ENCODE results near the gene DAD1. TPM values are rescaled to one million over a fixed set of nuclear protein-coding genes. Genes with fewer than 3 reads are reported as not detected.

Gene DAD1
- total and polyA plus RNA-seq, 2 of the 8 experiments (the other 6 are each of a cell fraction or from before 2014, with no cell fraction given), result 131 to 440 TPM

GRCh38 chr14:22551605-22551997 is 37.4 kb downstream of the DAD1 start:
- H3K56ac ChIP-seq (replicated peaks; ENCODE audit: insufficient read length, low read depth, low read length), result no peak overlapping the region
- H2BK5ac ChIP-seq (ENCODE audit: low read depth, low read length), result peak overlapping the region; percentile 95; the same call in 1 of the 2 replicates
- whole genome bisulfite sequencing, 2 experiments (ENCODE audit: extremely low coverage in 1 of 2, insufficient coverage in 1 of 2, insufficient read length in 1 of 2, insufficient replicate concordance in 2 of 2, low coverage in 1 of 2, low lambda C conversion rate in 2 of 2, missing lambda C conversion rate in 1 of 2), result 95% methylated on average over 5 of the region's 5 CpGs; no CpG with 5 or more reads in 1 of the 2 experiments
- no peak overlapping the region for H3K4me3 ChIP-seq (ENCODE audit: extremely low read depth in 1 of 4, insufficient read depth in 2 of 4, low read depth in 3 of 4, low read length in 4 of 4)
- H3K9ac ChIP-seq (replicated peaks in 1 of 4; ENCODE audit: extremely low read depth in 1 of 4, low read depth in 3 of 4, low read length in 3 of 4), result no peak overlapping the region
- peak overlapping the region; percentile 84; the same call in 1 of the 2 replicates for H2BK15ac ChIP-seq (ENCODE audit: low read length)
- no peak for TF ChIP-seq E2F6 (IDR thresholded peaks at IDR 0.05)
- peak overlapping the region; percentile 91 for H2BK12ac ChIP-seq (ENCODE audit: low read depth, low read length)
- H4K91ac ChIP-seq (replicated peaks; ENCODE audit: insufficient read length, low read length), result peak overlapping the region; percentile 97
- peak overlapping the region; percentile 95; the same call in 1 of the 2 replicates for H2AK5ac ChIP-seq (ENCODE audit: low read depth, low read length)
- no peaks in the 10 kb centered on the region for H4K20me1 ChIP-seq (replicated peaks in 1 of 2; ENCODE audit: control insufficient read depth in 1 of 2, insufficient read depth in 2 of 2, low read length in 2 of 2)
- ChIA-PET CTCF (ENCODE audit: partially characterized antibody) (interaction anchor here (0.6 to 4.0 kb wide), 11 partner anchors 9 to 325 kb away, joined by 3 to 26 read pairs (median 4); no protein-coding TSS in a partner anchor), POLR2A (ENCODE audit: partially characterized antibody) (no interaction called here)
- H3K18ac ChIP-seq (ENCODE audit: extremely low read depth, low read length), result peak overlapping the region; percentile 85
- peaks cover 6 to 16% (median 11%) of the 10 kb centered on the region in 4 experiments for H3K4me1 ChIP-seq (replicated peaks in 1 of 4; ENCODE audit: control insufficient read depth in 3 of 4, insufficient read depth in 4 of 4, low read length in 3 of 4)
- no peak overlapping the region for H3K23ac ChIP-seq (ENCODE audit: insufficient read length)
- peak overlapping the region; percentile 87 for H3K4ac ChIP-seq (replicated peaks; ENCODE audit: insufficient read length, low read depth, low read length)
- H3K4me2 ChIP-seq (ENCODE audit: insufficient read depth in 1 of 2, low read depth in 2 of 2, low read length in 2 of 2), result no peak overlapping the region
- H3K79me1 ChIP-seq (ENCODE audit: low read depth, low read length), result no peaks in the 10 kb centered on the region
- no peak for FAIRE-seq
- no peak for DNase-seq (ENCODE audit: low read depth in 1 of 2, low spot score in 2 of 2)
- no peak overlapping the region for H2AFZ ChIP-seq (ENCODE audit: low read length)
- H2BK120ac ChIP-seq (replicated peaks; ENCODE audit: low read depth, low read length), result peak overlapping the region; percentile 73
- H3K79me2 ChIP-seq (ENCODE audit: control insufficient read depth in 1 of 2, insufficient read depth in 2 of 2, low read length in 2 of 2), result no peaks in the 10 kb centered on the region
- no peak overlapping the region for H4K5ac ChIP-seq (ENCODE audit: insufficient read length, low read depth, low read length)
- no peaks in the 10 kb centered on the region for H3K27me3 ChIP-seq (replicated peaks in 1 of 4; ENCODE audit: control insufficient read depth in 3 of 4, extremely low read depth in 1 of 4, insufficient read depth in 3 of 4, low read length in 3 of 4)
- no peak overlapping the region for H4K8ac ChIP-seq (ENCODE audit: extremely low read depth, insufficient read depth, low read length)
- no peaks in the 10 kb centered on the region for H3K36me3 ChIP-seq (ENCODE audit: control insufficient read depth in 2 of 4, insufficient read depth in 4 of 4, low read length in 3 of 4)
- no peaks in the 10 kb centered on the region for H3K9me3 ChIP-seq (ENCODE audit: insufficient read depth in 2 of 2, low read depth in 1 of 2, low read length in 1 of 2)
- H3K23me2 ChIP-seq (ENCODE audit: low read depth, low read length), result no peaks in the 10 kb centered on the region
- peak overlapping the region; percentile 96; the same call in 1 of the 2 replicates for H2BK20ac ChIP-seq (ENCODE audit: low read length)
- H3K27ac ChIP-seq (ENCODE audit: low read depth, low read length), result no peak overlapping the region
- H3K14ac ChIP-seq (ENCODE audit: insufficient read length), result no peak overlapping the region
